Fibroblast of pulmonary artery (primary cell): ENCODE data around the gene TTC3.

ENCODE experiments used
- DNase-seq: peaks from one replicate; pipeline ENCODE4 v3.0.0-alpha.2; 2010; ENCODE audit warnings: low read depth
- H3K4me3 ChIP-seq: replicated peaks from 2 replicates; pipeline ENCODE4 v1.5.1; 2011; ENCODE audit warnings: low read depth, mild to moderate bottlenecking, control low read depth, low read length, moderate library complexity
- CTCF ChIP-seq: IDR thresholded peaks from 2 replicates; pipeline ENCODE4 v1.5.1; 2011; ENCODE audit warnings: mild to moderate bottlenecking, control low read depth, low read length, inconsistent platforms; ENCODE audit errors: missing control alignments

Gene TTC3

GRCh38 chr21:37192019-37192418 is 119.0 kb downstream of the TTC3 start:
- no peak for DNase-seq
- H3K4me3 ChIP-seq, result no peak overlapping the region
- TF ChIP-seq CTCF, result no peak

- DNase-seq, result no peak
- no peak overlapping the region for H3K4me3 ChIP-seq
- no peak for TF ChIP-seq CTCF
Measured at GRCh38 chr21:37193006-37193405, 120.0 kb downstream of the TTC3 start.

- no peak for DNase-seq
- no peak overlapping the region for H3K4me3 ChIP-seq
- no peak for TF ChIP-seq CTCF
Measured at GRCh38 chr21:37193676-37194075, 120.6 kb downstream of the TTC3 start.

GRCh38 chr21:37195059-37195458 is 122.0 kb downstream of the TTC3 start:
- TF ChIP-seq CTCF, result no peak
- no peak overlapping the region for H3K4me3 ChIP-seq

GRCh38 chr21:37195610-37196009 is 122.6 kb downstream of the TTC3 start:
- no peak for TF ChIP-seq CTCF
- no peak overlapping the region for H3K4me3 ChIP-seq
- no peak for DNase-seq

More at GRCh38 chr21:37195059-37195458, 122.0 kb downstream of the TTC3 start:
- DNase-seq, result no peak

- TF ChIP-seq CTCF, result no peak
- DNase-seq, result no peak
- no peak overlapping the region for H3K4me3 ChIP-seq
Measured at GRCh38 chr21:37196847-37197246, 123.8 kb downstream of the TTC3 start.

GRCh38 chr21:37197746-37198145 is 124.7 kb downstream of the TTC3 start:
- TF ChIP-seq CTCF, result no peak
- DNase-seq, result no peak
- H3K4me3 ChIP-seq, result no peak overlapping the region
